Subcutaneous abdominal adipose tissue (tissue), 5 donors: Measurements from ENCODE around the gene EXTL1.

Experiments
- H3K27ac ChIP-seq: one replicate; pipeline ENCODE4 v1.7.0; 2013; ENCODE audit warnings: low read depth, mild to moderate bottlenecking, inconsistent platforms, low read length, moderate library complexity
- H3K27me3 ChIP-seq, 5 donors: one replicate each; pipeline ENCODE4 v1.7.0; 2013; ENCODE audit warnings: low read length in 5 of 5, inconsistent platforms in 1 of 5; ENCODE audit not compliant: control insufficient read depth in 5 of 5, insufficient read depth in 4 of 5
- H3K36me3 ChIP-seq, 5 donors: one replicate each; pipeline ENCODE4 v1.7.0; 2013; ENCODE audit warnings: low read length in 5 of 5; ENCODE audit not compliant: control insufficient read depth in 5 of 5, insufficient read depth in 5 of 5
- H3K4me1 ChIP-seq, 5 donors: one replicate each; pipeline ENCODE4 v1.7.0; 2013; ENCODE audit warnings: low read length in 5 of 5, mild to moderate bottlenecking in 3 of 5, moderate library complexity in 1 of 5; ENCODE audit not compliant: control insufficient read depth in 5 of 5, insufficient read depth in 5 of 5
- H3K4me3 ChIP-seq, 5 donors: one replicate each; pipeline ENCODE4 v1.7.0; 2013; ENCODE audit warnings: low read length in 5 of 5, low read depth in 1 of 5
- H3K9ac ChIP-seq, 5 donors: one replicate each; pipeline ENCODE4 v1.7.0; 2013; ENCODE audit warnings: low read length in 5 of 5, mild to moderate bottlenecking in 4 of 5, moderate library complexity in 3 of 5
- H3K9me3 ChIP-seq, 5 donors: one replicate each; pipeline ENCODE4 v1.7.0; 2013; ENCODE audit warnings: low read length in 5 of 5; ENCODE audit not compliant: control insufficient read depth in 5 of 5
- donor health status: healthy.
- donor health status: healthy.
- donor health status: healthy.
- donor health status: healthy.
- donor health status: healthy.

The EXTL1 gene

DNA sequence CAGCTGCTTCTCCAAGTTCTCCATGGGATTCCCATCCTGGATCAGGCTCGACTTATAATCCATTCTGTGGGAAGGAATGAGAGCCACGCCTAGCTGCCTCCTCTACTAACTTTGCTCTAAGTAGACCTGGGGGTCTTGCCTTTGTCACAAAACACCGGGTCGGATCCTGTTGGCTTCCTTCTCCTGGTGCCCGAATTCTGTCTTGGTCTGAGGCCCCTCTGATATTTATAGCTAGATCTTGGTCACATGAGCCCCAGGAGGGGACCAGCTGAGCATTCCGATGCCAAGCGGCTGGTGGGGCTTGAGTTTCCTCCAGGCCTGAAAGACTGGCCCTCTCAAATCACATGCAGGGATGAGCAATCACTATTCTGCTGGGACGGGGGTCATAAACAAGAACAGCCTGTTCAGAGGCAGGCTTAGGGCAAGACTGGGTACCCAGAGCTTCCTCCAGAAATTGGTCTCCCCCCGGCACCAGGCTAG lies 45.9 kb downstream of the EXTL1 start, which contains the start of gene TRIM63:
TRIM63 (minus strand) TSS at position 199 of the 480 bp plus-strand sequence; CDS start at position 63, 136 bp downstream.
- no peak within 1 kb of the TSS for H3K27ac ChIP-seq
- no peak within 1 kb of the TSS for H3K4me3 ChIP-seq
- no peak within 1 kb of the TSS for H3K9ac ChIP-seq

GRCh38 chr1:26069941-26070295 lies 48.3 kb downstream of the EXTL1 start:
- no peaks in the 10 kb centered on the region for H3K9me3 ChIP-seq
- peaks cover 8 to 35% (median 25%) of the 10 kb centered on the region in 5 donors for H3K27me3 ChIP-seq
- H3K4me1 ChIP-seq = no peaks in the 10 kb centered on the region
- no peak overlapping the region for H3K27ac ChIP-seq
- H3K36me3 ChIP-seq = no peaks in the 10 kb centered on the region
- H3K9ac ChIP-seq = no peak overlapping the region
- H3K4me3 ChIP-seq = no peak overlapping the region

More for the DNA sequence above, 45.9 kb downstream of the EXTL1 start, which contains the start of gene TRIM63:
- H3K36me3 ChIP-seq = no peaks in the 10 kb centered on the region
- H3K4me1 ChIP-seq = no peaks in the 10 kb centered on the region
- peaks cover 8 to 30% (median 17%) of the 10 kb centered on the region in 5 donors for H3K27me3 ChIP-seq
- H3K9me3 ChIP-seq = no peaks in the 10 kb centered on the region

- Histone ChIP-seq H3K27me3 (peaks cover 8 to 36% (median 25%) of the 10 kb centered on the region in 5 donors), H3K9ac (no peak overlapping the region), H3K36me3 (no peaks in the 10 kb centered on the region), H3K4me1 (no peaks in the 10 kb centered on the region), H3K4me3 (no peak overlapping the region), H3K9me3 (no peaks in the 10 kb centered on the region), H3K27ac (no peak overlapping the region)
These were observed 48.9 kb downstream of the EXTL1 start for GRCh38 chr1:26070296-26070962.

DNA sequence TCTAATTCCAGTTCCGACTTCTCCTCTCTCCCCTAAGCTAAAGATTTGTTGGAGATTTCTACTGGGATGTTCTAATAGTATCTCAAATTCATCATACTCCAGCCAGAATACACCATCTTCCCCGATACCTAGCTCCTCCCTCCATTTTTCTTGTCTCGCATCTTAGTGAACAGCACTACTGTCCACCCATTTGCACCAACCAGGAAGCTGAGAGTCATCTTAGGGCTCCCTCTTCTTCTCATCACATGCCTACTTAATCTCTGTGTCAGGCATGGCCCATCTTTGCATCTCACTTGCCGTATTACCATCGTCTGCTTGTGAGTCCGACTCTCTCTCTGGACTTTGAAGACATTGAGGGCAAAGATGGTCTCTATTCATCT lies 49.4 kb downstream of the EXTL1 start:
- Histone ChIP-seq H3K9me3 (no peaks in the 10 kb centered on the region), H3K27ac (no peak overlapping the region), H3K27me3 (peaks cover 8 to 36% (median 25%) of the 10 kb centered on the region in 5 donors), H3K36me3 (no peaks in the 10 kb centered on the region), H3K4me1 (no peaks in the 10 kb centered on the region), H3K9ac (no peak overlapping the region), H3K4me3 (no peak overlapping the region)

GRCh38 chr1:26072305-26072704 lies 50.7 kb downstream of the EXTL1 start:
- Histone ChIP-seq H3K27ac (no peak overlapping the region), H3K36me3 (no peaks in the 10 kb centered on the region), H3K9ac (no peak overlapping the region), H3K4me3 (no peak overlapping the region), H3K27me3 (peaks cover 1 to 31% (median 19%) of the 10 kb centered on the region in 5 donors), H3K9me3 (no peaks in the 10 kb centered on the region), H3K4me1 (no peaks in the 10 kb centered on the region)

GRCh38 chr1:26075421-26076144 lies 54.0 kb downstream of the EXTL1 start:
- Histone ChIP-seq H3K4me1 (no peaks in the 10 kb centered on the region), H3K36me3 (no peaks in the 10 kb centered on the region), H3K27me3 (peaks cover 0 to 29% (median 14%) of the 10 kb centered on the region in 5 donors), H3K9me3 (no peaks in the 10 kb centered on the region), H3K27ac (no peak overlapping the region), H3K4me3 (no peak overlapping the region), H3K9ac (no peak overlapping the region)

GRCh38 chr1:26077524-26077923 lies 55.9 kb downstream of the EXTL1 start:
- no peaks in the 10 kb centered on the region for H3K36me3 ChIP-seq
- H3K27me3 ChIP-seq = peaks cover 0 to 26% (median 11%) of the 10 kb centered on the region in 5 donors
- H3K9ac ChIP-seq = no peak overlapping the region
- H3K4me1 ChIP-seq = no peaks in the 10 kb centered on the region
- H3K27ac ChIP-seq = no peak overlapping the region
- H3K9me3 ChIP-seq = no peaks in the 10 kb centered on the region
- H3K4me3 ChIP-seq = no peak overlapping the region

- no peak overlapping the region for H3K4me3 ChIP-seq
- H3K27me3 ChIP-seq = peaks cover 5 to 27% (median 8%) of the 10 kb centered on the region in 5 donors
- no peaks in the 10 kb centered on the region for H3K36me3 ChIP-seq
- H3K27ac ChIP-seq = no peak overlapping the region
- no peaks in the 10 kb centered on the region for H3K4me1 ChIP-seq
- H3K9me3 ChIP-seq = no peaks in the 10 kb centered on the region
- no peak overlapping the region for H3K9ac ChIP-seq
These were observed 57.0 kb downstream of the EXTL1 start for GRCh38 chr1:26078286-26079177.

- Histone ChIP-seq H3K9me3 (no peaks in the 10 kb centered on the region), H3K4me3 (no peak overlapping the region), H3K27ac (no peak overlapping the region), H3K27me3 (peaks cover 6 to 28% (median 8%) of the 10 kb centered on the region in 5 donors), H3K9ac (no peak overlapping the region), H3K4me1 (no peaks in the 10 kb centered on the region), H3K36me3 (no peaks in the 10 kb centered on the region)
These were observed 57.6 kb downstream of the EXTL1 start for GRCh38 chr1:26079178-26079563.
